Nephron (organoid): Measurements from ENCODE around the gene ELMO1.
A peak's percentile ranks its signal among the peaks of the same experiment; 100 is the strongest.

Source experiments
- H3K27ac Mint-ChIP-seq, 3 experiments: 2 replicates each; pipeline ENCODE4 v1.8.0; 2020; ENCODE audit warnings: mixed read lengths in 3 of 3, mild to moderate bottlenecking in 2 of 3, moderate library complexity in 1 of 3
- H3K27me3 Mint-ChIP-seq: 2 replicates; pipeline ENCODE4 v1.8.0; 2021; ENCODE audit warnings: low read depth, mild to moderate bottlenecking, moderate library complexity, mixed read lengths
- H3K36me3 Mint-ChIP-seq: 2 replicates; pipeline ENCODE4 v1.8.0; 2020; ENCODE audit warnings: low read depth, mixed read lengths
- H3K4me1 Mint-ChIP-seq: 2 replicates; pipeline ENCODE4 v1.8.0; 2020; ENCODE audit warnings: mixed read lengths
- H3K4me3 Mint-ChIP-seq, 3 experiments: 2 replicates each; pipeline ENCODE4 v1.8.0; 2020; ENCODE audit warnings: mild to moderate bottlenecking in 3 of 3, mixed read lengths in 3 of 3, moderate library complexity in 2 of 3
- H3K9me3 Mint-ChIP-seq: 2 replicates; pipeline ENCODE4 v1.8.0; 2020; ENCODE audit warnings: mixed read lengths
- CTCF ChIP-seq, 3 experiments: fragments of 200-600 bp; sonication (generic); IDR thresholded peaks; one replicate each; pipeline ENCODE4 v1.5.0; 2021; ENCODE audit warnings: antibody characterized with exemption in 3 of 3; ENCODE audit not compliant: unreplicated experiment in 3 of 3

Gene ELMO1

GRCh38 chr7:37493123-37493522 lies 44.5 kb upstream of the ELMO1 start:
- H3K9me3 Mint-ChIP-seq = no peaks in the 10 kb centered on the region
- no peak for TF ChIP-seq CTCF (IDR thresholded peaks at IDR 0.05; ENCODE audit: unreplicated experiment in 3 of 3)
- no peaks in the 10 kb centered on the region for H3K27me3 Mint-ChIP-seq
- H3K4me3 Mint-ChIP-seq = peak overlapping the region in 1 of 3 experiments; percentile 69
- no peaks in the 10 kb centered on the region for H3K36me3 Mint-ChIP-seq
- H3K27ac Mint-ChIP-seq = no peak overlapping the region
- H3K4me1 Mint-ChIP-seq = peaks cover 8% of the 10 kb centered on the region

GRCh38 chr7:37491919-37492694 lies 43.4 kb upstream of the ELMO1 start:
- Mint-ChIP-seq H3K27ac (no peak overlapping the region), H3K27me3 (no peaks in the 10 kb centered on the region), H3K36me3 (no peaks in the 10 kb centered on the region), H3K9me3 (no peaks in the 10 kb centered on the region), H3K4me1 (peaks cover 3% of the 10 kb centered on the region), H3K4me3 (peak overlapping the region; percentile 64 to 69 (median 65))
- peak; percentile 45 to 49 (median 48) for TF ChIP-seq CTCF (IDR thresholded peaks at IDR 0.05; ENCODE audit: unreplicated experiment in 3 of 3)

- H3K4me1 Mint-ChIP-seq = peaks cover 6% of the 10 kb centered on the region
These were observed 41.0 kb upstream of the ELMO1 start for GRCh38 chr7:37489703-37490102.

GRCh38 chr7:37488163-37488764 lies 39.6 kb upstream of the ELMO1 start:
- Mint-ChIP-seq H3K27me3 (peaks cover 4% of the 10 kb centered on the region), H3K9me3 (peaks cover 3% of the 10 kb centered on the region), H3K27ac (peak overlapping the region in 1 of 3 experiments; percentile 28), H3K4me3 (no peak overlapping the region), H3K4me1 (peaks cover 6% of the 10 kb centered on the region), H3K36me3 (no peaks in the 10 kb centered on the region)
- TF ChIP-seq CTCF (IDR thresholded peaks at IDR 0.05; ENCODE audit: unreplicated experiment in 3 of 3) = no peak

More at GRCh38 chr7:37489703-37490102, 41.0 kb upstream of the ELMO1 start:
- Mint-ChIP-seq H3K4me3 (no peak overlapping the region), H3K9me3 (peaks cover 3% of the 10 kb centered on the region), H3K27ac (no peak overlapping the region), H3K36me3 (no peaks in the 10 kb centered on the region), H3K27me3 (no peaks in the 10 kb centered on the region)
- no peak for TF ChIP-seq CTCF (IDR thresholded peaks at IDR 0.05; ENCODE audit: unreplicated experiment in 3 of 3)

- H3K36me3 Mint-ChIP-seq = no peaks in the 10 kb centered on the region
- H3K4me1 Mint-ChIP-seq = peaks cover 15% of the 10 kb centered on the region
- no peak overlapping the region for H3K4me3 Mint-ChIP-seq
- H3K27ac Mint-ChIP-seq = no peak overlapping the region
- peaks cover 4% of the 10 kb centered on the region for H3K27me3 Mint-ChIP-seq
- TF ChIP-seq CTCF (IDR thresholded peaks at IDR 0.05; ENCODE audit: unreplicated experiment in 3 of 3) = no peak
- peaks cover 3% of the 10 kb centered on the region for H3K9me3 Mint-ChIP-seq
These were observed 35.9 kb upstream of the ELMO1 start for GRCh38 chr7:37484426-37485073.
